LoVo (cell line): ENCODE results near the gene PCDHA12.
"Not testable (repeated sequence)": the region's sequence is repeated elsewhere in the genome, so short reads cannot be mapped to it uniquely, and the experiment has no call there.

ENCODE experiments used
- DNase-seq: peaks from one replicate; pipeline ENCODE4 v3.0.0-alpha.2; 2016; ENCODE audit warnings: low spot score

The PCDHA12 gene

GRCh38 chr5:140857177-140857986 lies 17.7 kb upstream of the PCDHA12 start:
- DNase-seq, result no peak

GRCh38 chr5:140857987-140858240 lies 17.2 kb upstream of the PCDHA12 start:
- no peak for DNase-seq

- DNase-seq, result no peak
Measured at GRCh38 chr5:140862441-140863295, 12.4 kb upstream of the PCDHA12 start.

- DNase-seq, result peak; percentile 27
Measured at GRCh38 chr5:140868721-140869554, 6.2 kb upstream of the PCDHA12 start, which contains the start of gene PCDHA11. Gene PCDHA11 (plus strand): TSS chr5:140868957. CDS start chr5:140869104, 147 bp downstream.

- DNase-seq, result no peak
Measured at GRCh38 chr5:140869555-140869886, 5.6 kb upstream of the PCDHA12 start.

- DNase-seq, result no peak
Measured at GRCh38 chr5:140870221-140871201, 4.6 kb upstream of the PCDHA12 start.

GRCh38 chr5:140876541-140877261 lies 1.6 kb downstream of the PCDHA12 start:
- DNase-seq, result not testable (repeated sequence)

- DNase-seq, result no peak
Measured at GRCh38 chr5:140877262-140877581, 2.1 kb downstream of the PCDHA12 start.

GRCh38 chr5:140881889-140882590 lies 6.9 kb downstream of the PCDHA12 start, which contains the start of gene PCDHA13:
Gene PCDHA13 (plus strand): TSS chr5:140882124. CDS start chr5:140882269, 145 bp downstream.
- no peak for DNase-seq

GRCh38 chr5:140882591-140882899 lies 7.4 kb downstream of the PCDHA12 start:
- DNase-seq, result no peak

GRCh38 chr5:140883373-140883772 lies 8.3 kb downstream of the PCDHA12 start:
- DNase-seq, result no peak

GRCh38 chr5:140883927-140884697 lies 9.0 kb downstream of the PCDHA12 start:
- DNase-seq, result no peak

GRCh38 chr5:140916325-140916724 lies 41.2 kb downstream of the PCDHA12 start:
- DNase-seq, result no peak

- no peak for DNase-seq
Measured at GRCh38 chr5:140923601-140924000, 48.5 kb downstream of the PCDHA12 start.

- no peak for DNase-seq
Measured at GRCh38 chr5:140925806-140926442, 50.8 kb downstream of the PCDHA12 start, which contains the start of gene PCDHAC1. Gene PCDHAC1 (plus strand): TSS chr5:140926299. CDS start chr5:140926893, 594 bp downstream.

GRCh38 chr5:140926443-140927227 lies 51.5 kb downstream of the PCDHA12 start:
- DNase-seq, result no peak

- no peak for DNase-seq
Measured at GRCh38 chr5:140927228-140927573, 52.1 kb downstream of the PCDHA12 start.
